HEK293 (cell line): ENCODE measurements around the gene BAK1.

Experiments used
- CTCF ChIA-PET: fragments of 350-600 bp; formaldehyde crosslinking; extraction: SDS; loops from one replicate; lab custom pipeline; 2021; ENCODE audit warnings: antibody characterized with exemption; lab: Yijun Ruan, JAX
- POLR2A ChIA-PET: fragments of 300-600 bp; formaldehyde crosslinking; extraction: SDS; loops from one replicate; lab custom pipeline; 2020; ENCODE audit warnings: antibody characterized with exemption, inconsistent platforms; lab: Yijun Ruan, JAX
- H3K27ac ChIP-seq: fragments of 200-500 bp; sonication (Bioruptor generic); 2 replicates; pipeline ENCODE4 v1.5.1; 2014; ENCODE audit warnings: low read depth, low read length, control low read depth, inconsistent platforms; ENCODE audit errors: extremely low read depth
- H3K36me3 ChIP-seq, 2 experiments: fragments of 200-500 bp in 1 of 2; sonication (Bioruptor generic) in 1 of 2; 1 replicate in 1 of 2; 2 replicates in 1 of 2; pipeline ENCODE4 v1.5.1; 2014 to 2017; ENCODE audit warnings: inconsistent platforms in 2 of 2, low read length in 2 of 2; ENCODE audit not compliant: control insufficient read depth in 2 of 2, insufficient read depth in 1 of 2
- H3K4me1 ChIP-seq: fragments of 200-500 bp; sonication (Bioruptor generic); 2 replicates; pipeline ENCODE4 v1.5.1; 2014; ENCODE audit warnings: mild to moderate bottlenecking, low read length, inconsistent platforms; ENCODE audit not compliant: control insufficient read depth, insufficient read depth
- H3K4me3 ChIP-seq: 2 replicates; pipeline ENCODE4 v1.5.1; 2011; ENCODE audit warnings: low read depth, mild to moderate bottlenecking, control low read depth, low read length, moderate library complexity
- H3K9me3 ChIP-seq: fragments of 200-500 bp; sonication (Bioruptor generic); 2 replicates; pipeline ENCODE4 v1.5.1; 2014; ENCODE audit warnings: low read depth, low read length, inconsistent platforms; ENCODE audit not compliant: control insufficient read depth, insufficient read depth
- BCL11A ChIP-seq: fragments of 450-650 bp; formaldehyde crosslinking; IDR thresholded peaks from 2 replicates; pipeline ENCODE4 v1.5.1; 2016; ENCODE audit warnings: low read depth, missing biosample characterization, missing genetic modification characterization
- EGR2 ChIP-seq: fragments of 450-650 bp; formaldehyde crosslinking; IDR thresholded peaks from 2 replicates; pipeline ENCODE4 v1.5.1; 2016; ENCODE audit warnings: low read depth, missing biosample characterization, missing genetic modification characterization
- KLF9 ChIP-seq: fragments of 450-650 bp; formaldehyde crosslinking; IDR thresholded peaks from 2 replicates; pipeline ENCODE4 v1.5.1; 2016; ENCODE audit warnings: missing biosample characterization, missing genetic modification characterization, low read depth
- OVOL3 ChIP-seq: fragments of 450-650 bp; formaldehyde crosslinking; IDR thresholded peaks from 2 replicates; pipeline ENCODE4 v1.5.1; 2016; ENCODE audit warnings: missing biosample characterization, missing genetic modification characterization
- SP2 ChIP-seq: fragments of 450-650 bp; formaldehyde crosslinking; IDR thresholded peaks from 2 replicates; pipeline ENCODE4 v1.5.1; 2016; ENCODE audit warnings: missing biosample characterization, missing genetic modification characterization
- ZBTB17 ChIP-seq: fragments of 450-650 bp; formaldehyde crosslinking; IDR thresholded peaks from 2 replicates; pipeline ENCODE4 v1.5.1; 2016; ENCODE audit warnings: missing biosample characterization, missing genetic modification characterization
- ZFHX2 ChIP-seq: fragments of 450-650 bp; formaldehyde crosslinking; conservative IDR thresholded peaks from 2 replicates; pipeline ENCODE4 v1.5.1; 2016; ENCODE audit warnings: missing biosample characterization, missing genetic modification characterization
- ZFP41 ChIP-seq: fragments of 450-650 bp; formaldehyde crosslinking; IDR thresholded peaks from 2 replicates; pipeline ENCODE4 v1.5.1; 2016; ENCODE audit warnings: missing biosample characterization, missing genetic modification characterization, borderline replicate concordance
- ZNF138 ChIP-seq: fragments of 450-650 bp; formaldehyde crosslinking; IDR thresholded peaks from 2 replicates; pipeline ENCODE4 v1.5.1; 2016; ENCODE audit warnings: missing biosample characterization, missing genetic modification characterization, borderline replicate concordance
- ZNF140 ChIP-seq: fragments of 450-650 bp; formaldehyde crosslinking; IDR thresholded peaks from 2 replicates; pipeline ENCODE4 v1.5.1; 2016; ENCODE audit warnings: missing biosample characterization, missing genetic modification characterization
- ZNF214 ChIP-seq: fragments of 450-650 bp; formaldehyde crosslinking; IDR thresholded peaks from 2 replicates; pipeline ENCODE4 v1.5.1; 2017; ENCODE audit warnings: missing biosample characterization, mild to moderate bottlenecking, missing genetic modification characterization, borderline replicate concordance
- ZNF223 ChIP-seq: fragments of 450-650 bp; formaldehyde crosslinking; IDR thresholded peaks from 2 replicates; pipeline ENCODE4 v1.5.1; 2016; ENCODE audit warnings: missing biosample characterization, missing genetic modification characterization
- ZNF560 ChIP-seq: fragments of 450-650 bp; formaldehyde crosslinking; IDR thresholded peaks from 2 replicates; pipeline ENCODE4 v1.5.1; 2017; ENCODE audit warnings: missing biosample characterization, missing genetic modification characterization, borderline replicate concordance
- ZNF621 ChIP-seq: fragments of 450-650 bp; formaldehyde crosslinking; IDR thresholded peaks from 2 replicates; pipeline ENCODE4 v1.5.1; 2017; ENCODE audit warnings: missing biosample characterization, missing genetic modification characterization
- ZNF660 ChIP-seq: fragments of 450-650 bp; IDR thresholded peaks from 2 replicates; pipeline ENCODE4 v1.5.1; 2018; ENCODE audit warnings: missing biosample characterization, mild to moderate bottlenecking, missing genetic modification characterization
- ZNF664 ChIP-seq: fragments of 450-650 bp; formaldehyde crosslinking; IDR thresholded peaks from 2 replicates; pipeline ENCODE4 v1.5.1; 2016; ENCODE audit warnings: missing biosample characterization, missing genetic modification characterization
- ZNF76 ChIP-seq: fragments of 450-650 bp; formaldehyde crosslinking; IDR thresholded peaks from 2 replicates; pipeline ENCODE4; 2016; ENCODE audit warnings: low read depth, missing biosample characterization, missing genetic modification characterization, borderline replicate concordance
- ZNF837 ChIP-seq: fragments of 450-650 bp; formaldehyde crosslinking; IDR thresholded peaks from 2 replicates; pipeline ENCODE4 v1.5.1; 2016; ENCODE audit warnings: missing biosample characterization, missing genetic modification characterization
- TF ChIP-seq, protein P1 (sequence below): fragments of 450-650 bp; formaldehyde crosslinking; IDR thresholded peaks from 2 replicates; pipeline ENCODE4 v1.5.1; 2016; ENCODE audit warnings: missing biosample characterization, missing genetic modification characterization, borderline replicate concordance
- TF ChIP-seq, protein P2 (sequence below): fragments of 450-650 bp; formaldehyde crosslinking; IDR thresholded peaks from 2 replicates; pipeline ENCODE4 v1.5.0; 2017; ENCODE audit warnings: missing biosample characterization, missing genetic modification characterization, borderline replicate concordance
- TF ChIP-seq, protein P3 (sequence below): fragments of 450-650 bp; IDR thresholded peaks from 2 replicates; pipeline ENCODE4 v1.5.1; 2018; ENCODE audit warnings: missing biosample characterization, mild to moderate bottlenecking, missing genetic modification characterization
- TF ChIP-seq, protein P4 (sequence below): fragments of 450-650 bp; formaldehyde crosslinking; IDR thresholded peaks from 2 replicates; pipeline ENCODE4 v1.5.1; 2016; ENCODE audit warnings: missing biosample characterization, missing genetic modification characterization

The BAK1 gene

DNA sequence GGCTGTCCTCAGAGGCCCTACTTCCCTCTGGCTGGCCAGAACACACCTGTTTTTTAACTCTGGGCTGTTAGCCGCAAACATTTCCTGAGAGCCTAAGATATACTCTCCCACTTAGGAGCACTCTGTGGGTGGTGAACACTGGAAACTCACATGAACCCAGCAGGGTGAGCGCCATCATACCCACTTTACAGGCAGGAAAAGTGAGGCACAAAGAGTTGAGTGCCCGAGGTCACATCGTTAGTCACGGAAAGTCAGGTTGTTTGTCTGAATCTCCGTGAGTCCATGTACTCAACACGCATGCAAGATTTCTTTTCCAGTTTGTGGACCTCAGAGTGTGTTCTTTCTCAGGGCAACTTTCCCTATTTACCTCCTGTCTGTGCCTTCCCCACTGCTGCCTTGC lies 1.9 kb downstream of the BAK1 start (continued):
- TF ChIP-seq ZFP41 (tag by site-specific recombination) (no peak), SP2 (tag by site-specific recombination) (no peak)

DNA sequence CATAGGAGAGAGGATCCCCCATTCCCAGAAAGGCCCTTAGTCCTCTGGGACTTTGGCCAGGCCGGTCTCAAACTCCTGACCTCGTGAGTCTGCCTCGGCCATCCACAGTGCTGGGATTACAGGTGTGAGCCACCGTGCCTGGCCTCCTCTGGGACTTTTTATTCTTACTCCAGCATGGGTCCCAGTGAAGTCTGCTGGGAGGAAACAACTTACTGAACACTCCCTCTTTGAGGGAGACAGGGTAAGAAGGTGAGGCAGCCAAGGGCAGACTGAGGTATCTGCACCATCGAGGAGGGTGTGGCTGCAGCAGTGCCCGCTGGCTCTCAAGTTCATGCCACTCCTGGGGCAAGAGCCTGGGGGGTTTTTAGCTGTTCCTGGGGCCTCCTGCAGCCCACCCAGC lies 2.4 kb downstream of the BAK1 start:
- no peaks in the 10 kb centered on the region for H3K9me3 ChIP-seq
- TF ChIP-seq, protein P1, sequence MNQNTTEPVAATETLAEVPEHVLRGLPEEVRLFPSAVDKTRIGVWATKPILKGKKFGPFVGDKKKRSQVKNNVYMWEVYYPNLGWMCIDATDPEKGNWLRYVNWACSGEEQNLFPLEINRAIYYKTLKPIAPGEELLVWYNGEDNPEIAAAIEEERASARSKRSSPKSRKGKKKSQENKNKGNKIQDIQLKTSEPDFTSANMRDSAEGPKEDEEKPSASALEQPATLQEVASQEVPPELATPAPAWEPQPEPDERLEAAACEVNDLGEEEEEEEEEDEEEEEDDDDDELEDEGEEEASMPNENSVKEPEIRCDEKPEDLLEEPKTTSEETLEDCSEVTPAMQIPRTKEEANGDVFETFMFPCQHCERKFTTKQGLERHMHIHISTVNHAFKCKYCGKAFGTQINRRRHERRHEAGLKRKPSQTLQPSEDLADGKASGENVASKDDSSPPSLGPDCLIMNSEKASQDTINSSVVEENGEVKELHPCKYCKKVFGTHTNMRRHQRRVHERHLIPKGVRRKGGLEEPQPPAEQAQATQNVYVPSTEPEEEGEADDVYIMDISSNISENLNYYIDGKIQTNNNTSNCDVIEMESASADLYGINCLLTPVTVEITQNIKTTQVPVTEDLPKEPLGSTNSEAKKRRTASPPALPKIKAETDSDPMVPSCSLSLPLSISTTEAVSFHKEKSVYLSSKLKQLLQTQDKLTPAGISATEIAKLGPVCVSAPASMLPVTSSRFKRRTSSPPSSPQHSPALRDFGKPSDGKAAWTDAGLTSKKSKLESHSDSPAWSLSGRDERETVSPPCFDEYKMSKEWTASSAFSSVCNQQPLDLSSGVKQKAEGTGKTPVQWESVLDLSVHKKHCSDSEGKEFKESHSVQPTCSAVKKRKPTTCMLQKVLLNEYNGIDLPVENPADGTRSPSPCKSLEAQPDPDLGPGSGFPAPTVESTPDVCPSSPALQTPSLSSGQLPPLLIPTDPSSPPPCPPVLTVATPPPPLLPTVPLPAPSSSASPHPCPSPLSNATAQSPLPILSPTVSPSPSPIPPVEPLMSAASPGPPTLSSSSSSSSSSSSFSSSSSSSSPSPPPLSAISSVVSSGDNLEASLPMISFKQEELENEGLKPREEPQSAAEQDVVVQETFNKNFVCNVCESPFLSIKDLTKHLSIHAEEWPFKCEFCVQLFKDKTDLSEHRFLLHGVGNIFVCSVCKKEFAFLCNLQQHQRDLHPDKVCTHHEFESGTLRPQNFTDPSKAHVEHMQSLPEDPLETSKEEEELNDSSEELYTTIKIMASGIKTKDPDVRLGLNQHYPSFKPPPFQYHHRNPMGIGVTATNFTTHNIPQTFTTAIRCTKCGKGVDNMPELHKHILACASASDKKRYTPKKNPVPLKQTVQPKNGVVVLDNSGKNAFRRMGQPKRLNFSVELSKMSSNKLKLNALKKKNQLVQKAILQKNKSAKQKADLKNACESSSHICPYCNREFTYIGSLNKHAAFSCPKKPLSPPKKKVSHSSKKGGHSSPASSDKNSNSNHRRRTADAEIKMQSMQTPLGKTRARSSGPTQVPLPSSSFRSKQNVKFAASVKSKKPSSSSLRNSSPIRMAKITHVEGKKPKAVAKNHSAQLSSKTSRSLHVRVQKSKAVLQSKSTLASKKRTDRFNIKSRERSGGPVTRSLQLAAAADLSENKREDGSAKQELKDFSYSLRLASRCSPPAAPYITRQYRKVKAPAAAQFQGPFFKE (tag by site-specific recombination), result no peak
- no peak overlapping the region for H3K4me3 ChIP-seq
- H3K36me3 ChIP-seq, result peaks cover 8 to 46% of the 10 kb centered on the region in 2 experiments; a peak in 2 of 3 replicates
- no peak overlapping the region for H3K27ac ChIP-seq
- no peaks in the 10 kb centered on the region for H3K4me1 ChIP-seq
- ChIA-PET CTCF (interaction anchor here (0.6 kb wide), 1 partner anchor 456 kb away, joined by 3 read pairs; no protein-coding TSS in a partner anchor), POLR2A (no interaction called here)

DNA sequence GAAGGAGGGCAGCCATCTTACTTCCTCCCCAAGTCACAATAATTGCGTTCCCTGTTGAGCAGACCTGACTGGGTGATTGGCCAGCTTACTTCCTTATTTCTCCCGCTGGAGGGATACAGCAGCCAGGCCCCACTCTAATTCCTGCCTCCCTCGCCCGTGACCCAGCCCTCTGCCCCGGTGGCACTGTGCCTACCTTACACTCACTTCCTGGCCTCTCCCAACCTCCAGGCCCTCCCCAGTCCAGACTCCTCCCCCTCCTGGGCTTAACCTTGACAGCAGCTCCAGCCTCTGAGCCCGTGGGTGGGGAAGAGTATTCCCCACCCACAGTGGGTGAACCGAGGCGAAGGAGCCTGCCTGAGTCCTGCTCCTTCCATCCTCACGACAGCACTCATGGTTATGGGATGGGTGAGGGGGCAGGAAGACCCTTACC lies 3.0 kb downstream of the BAK1 start:
- H3K4me1 ChIP-seq, result no peaks in the 10 kb centered on the region
- peaks cover 8 to 49% of the 10 kb centered on the region in 2 experiments; a peak in 2 of 3 replicates for H3K36me3 ChIP-seq
- H3K4me3 ChIP-seq, result no peak overlapping the region
- no peak overlapping the region for H3K27ac ChIP-seq
- CTCF ChIA-PET, result interaction anchor here (0.6 to 0.7 kb wide), 2 partner anchors 8 to 455 kb away, joined by 3 to 4 read pairs; no protein-coding TSS in a partner anchor
- POLR2A ChIA-PET, result interaction anchor here (0.6 kb wide), 1 partner anchor 276 kb away, joined by 4 read pairs; no protein-coding TSS in a partner anchor
- H3K9me3 ChIP-seq, result no peaks in the 10 kb centered on the region
- TF ChIP-seq ZFHX2 (tag by site-specific recombination), result peak; percentile 74
- TF ChIP-seq ZNF214 (tag by site-specific recombination), result no peak
- no peak for TF ChIP-seq OVOL3 (tag by site-specific recombination)
- TF ChIP-seq, protein P2, sequence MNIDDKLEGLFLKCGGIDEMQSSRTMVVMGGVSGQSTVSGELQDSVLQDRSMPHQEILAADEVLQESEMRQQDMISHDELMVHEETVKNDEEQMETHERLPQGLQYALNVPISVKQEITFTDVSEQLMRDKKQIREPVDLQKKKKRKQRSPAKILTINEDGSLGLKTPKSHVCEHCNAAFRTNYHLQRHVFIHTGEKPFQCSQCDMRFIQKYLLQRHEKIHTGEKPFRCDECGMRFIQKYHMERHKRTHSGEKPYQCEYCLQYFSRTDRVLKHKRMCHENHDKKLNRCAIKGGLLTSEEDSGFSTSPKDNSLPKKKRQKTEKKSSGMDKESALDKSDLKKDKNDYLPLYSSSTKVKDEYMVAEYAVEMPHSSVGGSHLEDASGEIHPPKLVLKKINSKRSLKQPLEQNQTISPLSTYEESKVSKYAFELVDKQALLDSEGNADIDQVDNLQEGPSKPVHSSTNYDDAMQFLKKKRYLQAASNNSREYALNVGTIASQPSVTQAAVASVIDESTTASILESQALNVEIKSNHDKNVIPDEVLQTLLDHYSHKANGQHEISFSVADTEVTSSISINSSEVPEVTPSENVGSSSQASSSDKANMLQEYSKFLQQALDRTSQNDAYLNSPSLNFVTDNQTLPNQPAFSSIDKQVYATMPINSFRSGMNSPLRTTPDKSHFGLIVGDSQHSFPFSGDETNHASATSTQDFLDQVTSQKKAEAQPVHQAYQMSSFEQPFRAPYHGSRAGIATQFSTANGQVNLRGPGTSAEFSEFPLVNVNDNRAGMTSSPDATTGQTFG, result no peak
- peak; percentile 78 for TF ChIP-seq EGR2
- TF ChIP-seq, protein P3, sequence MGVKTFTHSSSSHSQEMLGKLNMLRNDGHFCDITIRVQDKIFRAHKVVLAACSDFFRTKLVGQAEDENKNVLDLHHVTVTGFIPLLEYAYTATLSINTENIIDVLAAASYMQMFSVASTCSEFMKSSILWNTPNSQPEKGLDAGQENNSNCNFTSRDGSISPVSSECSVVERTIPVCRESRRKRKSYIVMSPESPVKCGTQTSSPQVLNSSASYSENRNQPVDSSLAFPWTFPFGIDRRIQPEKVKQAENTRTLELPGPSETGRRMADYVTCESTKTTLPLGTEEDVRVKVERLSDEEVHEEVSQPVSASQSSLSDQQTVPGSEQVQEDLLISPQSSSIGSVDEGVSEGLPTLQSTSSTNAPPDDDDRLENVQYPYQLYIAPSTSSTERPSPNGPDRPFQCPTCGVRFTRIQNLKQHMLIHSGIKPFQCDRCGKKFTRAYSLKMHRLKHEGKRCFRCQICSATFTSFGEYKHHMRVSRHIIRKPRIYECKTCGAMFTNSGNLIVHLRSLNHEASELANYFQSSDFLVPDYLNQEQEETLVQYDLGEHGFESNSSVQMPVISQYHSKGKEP, result no peak
- TF ChIP-seq ZNF660, result no peak
- no peak for TF ChIP-seq KLF9 (tag by site-specific recombination)
- no peak for TF ChIP-seq ZNF837 (tag by site-specific recombination)
- no peak for TF ChIP-seq ZNF223 (tag by site-specific recombination)
- no peak for TF ChIP-seq ZNF76 (tag by site-specific recombination)
- peak; percentile 68 for TF ChIP-seq SP2 (tag by site-specific recombination)
- no peak for TF ChIP-seq ZNF138 (tag by site-specific recombination)
- TF ChIP-seq ZBTB17 (tag by site-specific recombination), result no peak
- TF ChIP-seq, protein P4, sequence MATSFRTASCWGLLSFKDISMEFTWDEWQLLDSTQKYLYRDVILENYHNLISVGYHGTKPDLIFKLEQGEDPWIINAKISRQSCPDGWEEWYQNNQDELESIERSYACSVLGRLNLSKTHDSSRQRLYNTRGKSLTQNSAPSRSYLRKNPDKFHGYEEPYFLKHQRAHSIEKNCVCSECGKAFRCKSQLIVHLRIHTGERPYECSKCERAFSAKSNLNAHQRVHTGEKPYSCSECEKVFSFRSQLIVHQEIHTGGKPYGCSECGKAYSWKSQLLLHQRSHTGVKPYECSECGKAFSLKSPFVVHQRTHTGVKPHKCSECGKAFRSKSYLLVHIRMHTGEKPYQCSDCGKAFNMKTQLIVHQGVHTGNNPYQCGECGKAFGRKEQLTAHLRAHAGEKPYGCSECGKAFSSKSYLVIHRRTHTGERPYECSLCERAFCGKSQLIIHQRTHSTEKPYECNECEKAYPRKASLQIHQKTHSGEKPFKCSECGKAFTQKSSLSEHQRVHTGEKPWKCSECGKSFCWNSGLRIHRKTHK (tag by site-specific recombination), result no peak
- no peak for TF ChIP-seq ZNF621 (tag by site-specific recombination)
- TF ChIP-seq ZNF664 (tag by site-specific recombination), result no peak
- TF ChIP-seq BCL11A (tag by site-specific recombination), result no peak
- no peak for TF ChIP-seq ZNF140
- TF ChIP-seq ZNF560, result no peak
